Omental fat pad (tissue), 4 donors: ENCODE measurements around the gene COBLL1. TPM values are rescaled to one million over a fixed set of nuclear protein-coding genes. Genes with fewer than 3 reads are reported as not detected.

Experiments used
- small RNA-seq: library from RNA; depleted of rRNA; stranded (forward); fragments of <200 nt; gene quantifications from one replicate; pipeline ENCODE3, GENCODE V24; 2016
- total RNA-seq, 4 donors: library from RNA; depleted of rRNA; stranded (reverse); fragments of >200 nt; gene quantifications; one replicate each; pipeline ENCODE4 v1.1.0, GENCODE V29; 2016

The COBLL1 gene
- total RNA-seq, 4 donors from 2014 or later, result 38.1 to 114 (median 68.5) TPM

Small RNAs within 50 kb of the gene (small RNA-seq; reads per million reads assigned to genes)
- gene RNA5SP110, result not detected
- not detected for gene SNORA70F

Other genes starting within 250 kb of the COBLL1 start
- gene GRB14, start 220.3 kb downstream of the COBLL1 start, total RNA-seq, result 1 to 10 TPM; 4.5 to 7.4 (median 5.3) TPM
- gene SLC38A11, start 113.7 kb upstream of the COBLL1 start, total RNA-seq, result 1 to 10 TPM in 1 of 4 donors, under 1 TPM in 3; 0.19 to 9.9 (median 0.77) TPM